HG03571 (cell line): ENCODE measurements around the gene SMIM34.
"Not testable (repeated sequence)": the region's sequence is repeated elsewhere in the genome, so short reads cannot be mapped to it uniquely, and the experiment has no call there.

Experiments
- ATAC-seq: cut with Tn5 transposase; IDR thresholded peaks from one replicate; pipeline ENCODE4 v1.9.1; 2021; ENCODE audit not compliant: unreplicated experiment

Gene SMIM34

GRCh38 chr21:34374462-34374861 is 49.3 kb downstream of the SMIM34 start:
- ATAC-seq: not testable (repeated sequence)

- no peak for ATAC-seq
Observed at GRCh38 chr21:34372321-34372720, 51.4 kb downstream of the SMIM34 start.

- no peak for ATAC-seq
Observed at GRCh38 chr21:34369741-34370140, 54.0 kb downstream of the SMIM34 start.
